H1 (cell line): ENCODE measurements around the gene MAGI1. TPM values are rescaled to one million over a fixed set of nuclear protein-coding genes. Genes with fewer than 3 reads are reported as not detected.

Source experiments
- CTCF ChIA-PET: fragments of 300-600 bp; sonication (Branson Sonifier 250); formaldehyde crosslinking; loops from one replicate; lab custom pipeline; 2021; ENCODE audit not compliant: partially characterized antibody; lab: Charles Lee
- POLR2A ChIA-PET: fragments of 300-600 bp; sonication (Branson Sonifier 250); formaldehyde crosslinking; loops from one replicate; lab custom pipeline; 2021; ENCODE audit warnings: inconsistent platforms; ENCODE audit not compliant: partially characterized antibody; lab: Charles Lee
- DNase-seq, 2 experiments: peaks; one replicate each; pipeline versions ENCODE4 v3.0.0 to v3.0.0-alpha.2; 2010 to 2022; ENCODE audit warnings: low spot score in 2 of 2, low read depth in 1 of 2, mixed read lengths in 1 of 2
- FAIRE-seq: peaks from 2 replicates; lab custom pipeline; 2011; peaks lifted over from hg19 to GRCh38; lab: Jason Lieb, UNC
- H2AFZ ChIP-seq: 2 replicates; pipeline ENCODE4 v1.8.1; 2012; ENCODE audit warnings: low read length, inconsistent platforms
- H2AK5ac ChIP-seq: 2 replicates; pipeline ENCODE4 v1.6.1; 2013; ENCODE audit warnings: low read depth, low read length
- H2BK120ac ChIP-seq: replicated peaks from 2 replicates; pipeline ENCODE3; 2013; ENCODE audit warnings: low read depth, low read length, inconsistent platforms
- H2BK12ac ChIP-seq: 2 replicates; pipeline ENCODE4 v1.6.1; 2013; ENCODE audit warnings: low read depth, low read length
- H2BK15ac ChIP-seq: 2 replicates; pipeline ENCODE4 v1.6.1; 2013; ENCODE audit warnings: low read length
- H2BK20ac ChIP-seq: 2 replicates; pipeline ENCODE4 v1.6.1; 2013; ENCODE audit warnings: low read length
- H2BK5ac ChIP-seq: 2 replicates; pipeline ENCODE4 v1.6.1; 2013; ENCODE audit warnings: low read depth, low read length
- H3K14ac ChIP-seq: 2 replicates; pipeline ENCODE4 v1.6.1; 2013; ENCODE audit warnings: inconsistent platforms; ENCODE audit not compliant: insufficient read length
- H3K18ac ChIP-seq: 2 replicates; pipeline ENCODE4 v1.6.1; 2013; ENCODE audit warnings: low read length; ENCODE audit errors: extremely low read depth
- H3K23ac ChIP-seq: 2 replicates; pipeline ENCODE4 v1.6.1; 2013; ENCODE audit warnings: inconsistent platforms; ENCODE audit not compliant: insufficient read length
- H3K23me2 ChIP-seq: 2 replicates; pipeline ENCODE4 v1.6.1; 2013; ENCODE audit warnings: low read depth, low read length
- H3K27ac ChIP-seq: 2 replicates; pipeline ENCODE4 v1.6.1; 2011; ENCODE audit warnings: low read depth, low read length, inconsistent platforms
- H3K27me3 ChIP-seq, 4 experiments: replicated peaks in 1 of 4; 1 replicate in 1 of 4; 2 replicates in 3 of 4; pipeline versions ENCODE4 v1.6.1 to v1.8.1; 2011 to 2013; ENCODE audit warnings: low read length in 3 of 4, mild to moderate bottlenecking in 3 of 4, inconsistent platforms in 2 of 4, mixed read lengths in 2 of 4, moderate library complexity in 1 of 4; ENCODE audit not compliant: control insufficient read depth in 3 of 4, insufficient read depth in 3 of 4; ENCODE audit errors: extremely low read depth in 1 of 4
- H3K36me3 ChIP-seq, 4 experiments: 2 replicates each; pipeline versions ENCODE4 v1.6.1 to v1.8.1; 2011 to 2013; ENCODE audit warnings: mild to moderate bottlenecking in 4 of 4, low read length in 3 of 4, moderate library complexity in 2 of 4, control low read depth in 1 of 4, inconsistent platforms in 1 of 4; ENCODE audit not compliant: insufficient read depth in 4 of 4, control insufficient read depth in 2 of 4
- H3K4ac ChIP-seq: replicated peaks from 2 replicates; pipeline ENCODE3; 2013; ENCODE audit warnings: low read length, low read depth, mixed read lengths, inconsistent platforms; ENCODE audit not compliant: insufficient read length
- H3K4me1 ChIP-seq, 4 experiments: replicated peaks in 1 of 4; 1 replicate in 1 of 4; 2 replicates in 3 of 4; pipeline versions ENCODE4 v1.6.1 to v1.8.1; 2011 to 2013; ENCODE audit warnings: low read length in 3 of 4, inconsistent platforms in 2 of 4, mixed read lengths in 1 of 4; ENCODE audit not compliant: insufficient read depth in 4 of 4, control insufficient read depth in 3 of 4
- H3K4me2 ChIP-seq, 2 experiments: 2 replicates each; pipeline versions ENCODE4 v1.6.1 to v1.8.1; 2011 to 2013; ENCODE audit warnings: low read depth in 2 of 2, low read length in 2 of 2, control low read depth in 1 of 2, inconsistent platforms in 1 of 2, mild to moderate bottlenecking in 1 of 2; ENCODE audit not compliant: insufficient read depth in 1 of 2
- H3K4me3 ChIP-seq, 4 experiments: fragments of 200-600, 300-600 bp in 1 of 4; sonication (generic), shearing (Covaris generic), sonication (Bioruptor Twin) in 1 of 4; 2 replicates each; pipeline versions ENCODE4 v1.5.1 to v1.8.1; 2011 to 2016; ENCODE audit warnings: low read length in 4 of 4, low read depth in 3 of 4, control low read depth in 2 of 4, inconsistent platforms in 2 of 4, mild to moderate bottlenecking in 2 of 4, mixed read lengths in 1 of 4, moderate library complexity in 1 of 4; ENCODE audit not compliant: insufficient read depth in 2 of 4; ENCODE audit errors: extremely low read depth in 1 of 4
- H3K56ac ChIP-seq: replicated peaks from 2 replicates; pipeline ENCODE3; 2013; ENCODE audit warnings: low read depth, mild to moderate bottlenecking, mixed read lengths, low read length, inconsistent platforms; ENCODE audit not compliant: insufficient read length
- H3K79me1 ChIP-seq: 2 replicates; pipeline ENCODE4 v1.6.1; 2013; ENCODE audit warnings: low read depth, low read length, control low read depth
- H3K79me2 ChIP-seq, 2 experiments: 2 replicates each; pipeline versions ENCODE4 v1.6.1 to v1.8.1; 2012 to 2013; ENCODE audit warnings: low read length in 2 of 2, mild to moderate bottlenecking in 2 of 2, inconsistent platforms in 1 of 2; ENCODE audit not compliant: insufficient read depth in 2 of 2, control insufficient read depth in 1 of 2
- H3K9ac ChIP-seq, 4 experiments: replicated peaks in 1 of 4; 1 replicate in 1 of 4; 2 replicates in 3 of 4; pipeline versions ENCODE4 v1.6.1 to v1.8.1; 2011 to 2013; ENCODE audit warnings: low read depth in 3 of 4, low read length in 3 of 4, control low read depth in 2 of 4, mild to moderate bottlenecking in 2 of 4, moderate library complexity in 2 of 4, inconsistent platforms in 1 of 4; ENCODE audit errors: extremely low read depth in 1 of 4
- H3K9me3 ChIP-seq, 2 experiments: 2 replicates each; pipeline versions ENCODE4 v1.6.1 to v1.8.1; 2012 to 2013; ENCODE audit warnings: mild to moderate bottlenecking in 2 of 2, moderate library complexity in 2 of 2, control low read depth in 1 of 2, inconsistent platforms in 1 of 2, low read depth in 1 of 2, low read length in 1 of 2, mixed read lengths in 1 of 2; ENCODE audit not compliant: insufficient read depth in 2 of 2
- H4K20me1 ChIP-seq, 2 experiments: replicated peaks in 1 of 2; 2 replicates each; pipeline versions ENCODE3 to v1.8.1; 2011 to 2013; ENCODE audit warnings: inconsistent platforms in 2 of 2, low read length in 2 of 2, mild to moderate bottlenecking in 1 of 2; ENCODE audit not compliant: insufficient read depth in 2 of 2, control insufficient read depth in 1 of 2
- H4K5ac ChIP-seq: 2 replicates; pipeline ENCODE4 v1.6.1; 2013; ENCODE audit warnings: low read length, low read depth, mixed read lengths, inconsistent platforms; ENCODE audit not compliant: insufficient read length
- H4K8ac ChIP-seq: 2 replicates; pipeline ENCODE4 v1.8.0; 2013; ENCODE audit warnings: mild to moderate bottlenecking, moderate library complexity, low read length, inconsistent platforms; ENCODE audit not compliant: insufficient read depth; ENCODE audit errors: extremely low read depth
- H4K91ac ChIP-seq: replicated peaks from 2 replicates; pipeline ENCODE3; 2013; ENCODE audit warnings: low read length, mixed read lengths, inconsistent platforms; ENCODE audit not compliant: insufficient read length
- BACH1 ChIP-seq: IDR thresholded peaks from 2 replicates; pipeline ENCODE4 v1.6.1; 2012; ENCODE audit warnings: low read length, improper control_type of control experiment
- WGBS, 2 experiments: shearing (Covaris generic) in 1 of 2; methylation state at CpG; one replicate each; pipeline versions ENCODE4 v1.1.6 to v1.1.7; 2013 to 2015; ENCODE audit warnings: low lambda C conversion rate in 2 of 2, mixed read lengths in 2 of 2, inconsistent platforms in 1 of 2, low coverage in 1 of 2, missing lambda C conversion rate in 1 of 2; ENCODE audit not compliant: insufficient replicate concordance in 2 of 2, insufficient coverage in 1 of 2, insufficient read length in 1 of 2; ENCODE audit errors: extremely low coverage in 1 of 2, missing lambda C conversion rate in 1 of 2; 5-methylcytosine and 5-hydroxymethylcytosine counted together
- polyA plus RNA-seq, 7 experiments: library from polyadenylated mRNA; depleted of rRNA in 3 of 7; stranded (reverse) in 5 of 7; unstranded in 2 of 7; fragments of >200 nt in 5 of 7; fragments of 200-250 nt in 2 of 7; gene quantifications; 1 replicate in 5 of 7; 2 replicates in 1 of 7; 4 replicates in 1 of 7; pipeline versions ENCODE4 v1.2.1 to v1.2.3, GENCODE V29; 2011 to 2013; ENCODE audit warnings: missing spikeins in 2 of 7, mixed read lengths in 2 of 7
- total RNA-seq: library from RNA; stranded (reverse); fragmentation: NEBNext Ultra II Directional; extraction: Animal tissue kit (Norgen Biotek cat#: 25700); gene quantifications from 2 replicates; pipeline ENCODE4 v1.2.1, GENCODE V29; 2021

Gene MAGI1
- total and polyA plus RNA-seq, 2 of the 8 experiments (the other 6 are each of a cell fraction or from before 2014, with no cell fraction given): 19.8 to 78.0 TPM

DNA sequence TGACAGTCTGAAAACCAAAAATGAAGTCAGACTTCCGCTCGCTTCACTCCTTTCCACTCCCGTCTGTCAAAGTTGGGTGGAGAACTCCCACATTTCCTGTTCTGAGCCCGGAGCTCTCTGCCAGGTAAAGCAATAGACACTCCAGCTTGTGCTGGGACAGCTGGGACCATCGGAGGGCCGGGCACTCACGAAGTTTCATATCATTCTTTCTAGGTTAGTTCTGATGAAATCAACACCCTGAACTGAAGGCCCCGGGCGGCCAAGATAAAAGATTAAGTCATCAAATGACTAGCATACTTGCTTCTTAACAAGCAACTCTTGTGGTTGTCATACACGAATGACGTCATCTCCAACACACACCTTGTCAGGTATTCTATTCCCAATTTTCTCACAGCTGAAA lies 42.1 kb downstream of the MAGI1 start:
- no peak overlapping the region for H2BK12ac ChIP-seq
- DNase-seq: no peak
- H3K36me3 ChIP-seq: no peaks in the 10 kb centered on the region
- no peaks in the 10 kb centered on the region for H3K27me3 ChIP-seq
- no peak overlapping the region for H3K4ac ChIP-seq
- H2BK5ac ChIP-seq: no peak overlapping the region
- H3K79me1 ChIP-seq: peaks cover 4% of the 10 kb centered on the region; the same call in 1 of the 2 replicates
- no peaks in the 10 kb centered on the region for H3K9me3 ChIP-seq
- H3K79me2 ChIP-seq: peaks cover 0 to 62% of the 10 kb centered on the region in 2 experiments; a peak in 2 of 4 replicates
- POLR2A ChIA-PET: interaction anchor here (1.9 kb wide), 1 partner anchor 10 kb away, joined by 8 read pairs; no protein-coding TSS in a partner anchor
- H4K5ac ChIP-seq: no peak overlapping the region
- no peak overlapping the region for H2BK120ac ChIP-seq
- peaks cover 0 to 12% (median 5%) of the 10 kb centered on the region in 4 experiments; a peak in 5 of 7 replicates for H3K4me1 ChIP-seq
- no peak for TF ChIP-seq BACH1
- CTCF ChIA-PET: interaction anchor here (0.6 to 1.4 kb wide), 3 partner anchors 18 to 947 kb away, joined by 3 to 5 read pairs (median 3); no protein-coding TSS in a partner anchor
- no peak overlapping the region for H3K14ac ChIP-seq
- no peak overlapping the region for H3K18ac ChIP-seq
- H3K56ac ChIP-seq: no peak overlapping the region
- H3K27ac ChIP-seq: no peak overlapping the region
- WGBS, 2 experiments: 86% methylated on average over 11 of the region's 11 CpGs; no CpG with 5 or more reads in 1 of the 2 experiments
- H3K4me3 ChIP-seq: no peak overlapping the region
- H4K20me1 ChIP-seq: peaks cover 0 to 12% of the 10 kb centered on the region in 2 experiments
- no peak overlapping the region for H2AFZ ChIP-seq
- no peak for FAIRE-seq
- no peak overlapping the region for H3K23ac ChIP-seq
- no peak overlapping the region for H2BK15ac ChIP-seq
- no peak overlapping the region for H3K9ac ChIP-seq
- no peak overlapping the region for H3K4me2 ChIP-seq
- no peak overlapping the region for H2AK5ac ChIP-seq
- H4K8ac ChIP-seq: no peak overlapping the region
- no peak overlapping the region for H2BK20ac ChIP-seq
- no peak overlapping the region for H4K91ac ChIP-seq
- no peaks in the 10 kb centered on the region for H3K23me2 ChIP-seq
